ENCODE measurements around the gene PDAP1.

GRCh38 chr7:99396418-99397296 lies 11.7 kb downstream of the PDAP1 start:
- TF ChIP-seq CTCF (conservative IDR thresholded peaks at IDR 0.05) = no peak
- TF ChIP-seq ZFX (IDR thresholded peaks at IDR 0.05) = no peak
